ENCODE results near the gene AMFR.

GRCh38 chr16:56331399-56331798 lies 93.9 kb downstream of the AMFR start:
- TF ChIP-seq CTCF (IDR thresholded peaks at IDR 0.05) = no peak
- TF ChIP-seq POLR2A (IDR thresholded peaks at IDR 0.05) = no peak

Measured in right lobe of liver (tissue), 4 donors.